Natural killer cell (primary cell): Measurements from ENCODE around the gene PGRMC2. TPM values are rescaled to one million over a fixed set of nuclear protein-coding genes. Genes with fewer than 3 reads are reported as not detected.

Experiments used
- ATAC-seq, 3 donors: fragments of 150-1000 bp in 2 of 3; fragments of 200-7000 bp in 1 of 3; cut with Tn5 transposase; 1 replicate in 1 of 3; 2 replicates in 2 of 3; pipeline ENCODE4 v1.10.0; 2021; ENCODE audit warnings: mild to moderate bottlenecking in 2 of 3, moderate library complexity in 2 of 3
- DNase-seq, 2 donors: peaks; one replicate each; pipeline versions ENCODE4 v3.0.0 to v3.0.0-alpha.2; 2013 to 2021; ENCODE audit warnings: mixed read lengths in 1 of 2
- H3K27ac ChIP-seq: one replicate; pipeline ENCODE4 v1.5.1; 2013; ENCODE audit warnings: mild to moderate bottlenecking, low read length
- H3K27me3 ChIP-seq: one replicate; pipeline ENCODE4 v1.6.1; 2013; ENCODE audit warnings: low read length; ENCODE audit not compliant: control insufficient read depth, insufficient read depth
- H3K36me3 ChIP-seq: one replicate; pipeline ENCODE4 v1.6.1; 2013; ENCODE audit warnings: low read length; ENCODE audit not compliant: control insufficient read depth, insufficient read depth
- H3K4me1 ChIP-seq: one replicate; pipeline ENCODE4 v1.6.1; 2013; ENCODE audit warnings: low read length; ENCODE audit not compliant: control insufficient read depth, insufficient read depth
- H3K4me3 ChIP-seq: one replicate; pipeline ENCODE4 v1.5.1; 2013; ENCODE audit warnings: low read length
- H3K9me3 ChIP-seq: one replicate; pipeline ENCODE4 v1.6.1; 2013; ENCODE audit warnings: low read length; ENCODE audit not compliant: control insufficient read depth, insufficient read depth
- H3K27ac Mint-ChIP-seq, 2 donors: one replicate each; pipeline ENCODE4 v1.8.0; 2022; ENCODE audit warnings: mild to moderate bottlenecking in 2 of 2, mixed read lengths in 2 of 2, moderate library complexity in 1 of 2
- H3K27me3 Mint-ChIP-seq, 2 donors: one replicate each; pipeline ENCODE4 v1.8.0; 2022; ENCODE audit warnings: low read depth in 2 of 2, mixed read lengths in 2 of 2
- H3K36me3 Mint-ChIP-seq: one replicate; pipeline ENCODE4 v1.8.0; 2022; ENCODE audit warnings: mixed read lengths
- H3K4me1 Mint-ChIP-seq, 2 donors: one replicate each; pipeline ENCODE4 v1.8.0; 2022; ENCODE audit warnings: mixed read lengths in 2 of 2
- H3K4me3 Mint-ChIP-seq: one replicate; pipeline ENCODE4 v1.8.0; 2022; ENCODE audit warnings: mild to moderate bottlenecking, moderate library complexity, mixed read lengths
- H3K9me3 Mint-ChIP-seq, 2 donors: one replicate each; pipeline ENCODE4 v1.8.0; 2022; ENCODE audit warnings: mixed read lengths in 2 of 2
- WGBS: methylation state at CpG from one replicate; pipeline ENCODE4 v1.1.7; 2013; ENCODE audit warnings: missing lambda C conversion rate; ENCODE audit not compliant: insufficient coverage; 5-methylcytosine and 5-hydroxymethylcytosine counted together
- intact Hi-C: fragments of 100-400 bp; cut with micrococcal nuclease; formaldehyde crosslinking; loops from one replicate; pipeline ENCODE4 v1.14.2; 2022
- total RNA-seq, 4 donors: library from RNA; stranded (reverse); fragments of 120-200 nt in 1 of 4; gene quantifications; one replicate each; pipeline versions ENCODE4 v1.2.3 to v1.2.4, GENCODE V29; 2013 to 2022
- TF ChIP-seq, protein P1 (sequence below): fragments of 200-600 bp; IDR thresholded peaks from one replicate; pipeline ENCODE4 v1.8.0; 2022; ENCODE audit warnings: antibody characterized with exemption

Gene PGRMC2
- total RNA-seq, 3 donors from 2014 or later (not counting 1 experiment from before 2014, with no cell fraction given): 42.0 to 58.6 (median 53.2) TPM

- Histone ChIP-seq H3K4me1 (no peaks in the 10 kb centered on the region), H3K27ac (no peak overlapping the region), H3K9me3 (no peaks in the 10 kb centered on the region), H3K4me3 (no peak overlapping the region), H3K36me3 (no peaks in the 10 kb centered on the region), H3K27me3 (no peaks in the 10 kb centered on the region)
- peaks cover 0 to 2% of the 10 kb centered on the region in 2 donors for H3K9me3 Mint-ChIP-seq
- 91% methylated on average over 4 of the region's 4 CpGs for WGBS
- no peaks in the 10 kb centered on the region for H3K36me3 Mint-ChIP-seq
- peaks cover 17 to 23% of the 10 kb centered on the region in 2 donors for H3K27me3 Mint-ChIP-seq
- ATAC-seq (peak in 1 of 3 donors; percentile 21), DNase-seq (no peak)
- H3K4me3 Mint-ChIP-seq: no peak overlapping the region
- no peak overlapping the region for H3K27ac Mint-ChIP-seq
- TF ChIP-seq, protein P1, sequence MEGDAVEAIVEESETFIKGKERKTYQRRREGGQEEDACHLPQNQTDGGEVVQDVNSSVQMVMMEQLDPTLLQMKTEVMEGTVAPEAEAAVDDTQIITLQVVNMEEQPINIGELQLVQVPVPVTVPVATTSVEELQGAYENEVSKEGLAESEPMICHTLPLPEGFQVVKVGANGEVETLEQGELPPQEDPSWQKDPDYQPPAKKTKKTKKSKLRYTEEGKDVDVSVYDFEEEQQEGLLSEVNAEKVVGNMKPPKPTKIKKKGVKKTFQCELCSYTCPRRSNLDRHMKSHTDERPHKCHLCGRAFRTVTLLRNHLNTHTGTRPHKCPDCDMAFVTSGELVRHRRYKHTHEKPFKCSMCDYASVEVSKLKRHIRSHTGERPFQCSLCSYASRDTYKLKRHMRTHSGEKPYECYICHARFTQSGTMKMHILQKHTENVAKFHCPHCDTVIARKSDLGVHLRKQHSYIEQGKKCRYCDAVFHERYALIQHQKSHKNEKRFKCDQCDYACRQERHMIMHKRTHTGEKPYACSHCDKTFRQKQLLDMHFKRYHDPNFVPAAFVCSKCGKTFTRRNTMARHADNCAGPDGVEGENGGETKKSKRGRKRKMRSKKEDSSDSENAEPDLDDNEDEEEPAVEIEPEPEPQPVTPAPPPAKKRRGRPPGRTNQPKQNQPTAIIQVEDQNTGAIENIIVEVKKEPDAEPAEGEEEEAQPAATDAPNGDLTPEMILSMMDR: no peak
- intact Hi-C loops: no loop called here
- no peaks in the 10 kb centered on the region for H3K4me1 Mint-ChIP-seq
Measured at GRCh38 chr4:128242601-128243000, 45.0 kb downstream of the PGRMC2 start.

- TF ChIP-seq, protein P1: no peak
Measured at GRCh38 chr4:128241981-128242380, 45.6 kb downstream of the PGRMC2 start.

DNA sequence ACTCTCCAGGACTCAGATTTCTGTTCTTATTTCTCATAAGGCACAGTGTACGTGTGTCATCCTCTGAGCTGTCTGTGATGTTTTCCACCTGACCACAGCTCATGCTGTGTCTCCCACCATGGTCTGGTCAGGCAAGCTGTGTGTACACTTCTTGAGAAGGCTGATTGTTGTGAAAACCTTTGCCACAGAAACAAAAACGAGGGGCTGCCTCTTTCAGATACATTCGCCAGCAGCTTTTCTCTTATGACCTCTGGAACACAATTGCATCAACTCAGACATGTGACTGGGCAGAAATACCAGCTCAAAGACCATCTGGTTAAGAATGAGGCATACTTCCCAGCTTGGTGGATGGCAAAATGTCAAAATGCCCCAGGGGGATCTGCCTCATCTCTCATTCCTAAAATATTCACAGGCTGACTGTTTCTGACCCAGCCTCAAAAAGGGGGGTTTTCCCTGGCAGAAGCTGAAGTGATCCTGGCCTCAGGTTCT is 46.1 kb downstream of the PGRMC2 start:
- H3K9me3 Mint-ChIP-seq: peaks cover 0 to 2% of the 10 kb centered on the region in 2 donors
- no peaks in the 10 kb centered on the region for H3K27me3 ChIP-seq
- H3K4me1 Mint-ChIP-seq: no peaks in the 10 kb centered on the region
- no peaks in the 10 kb centered on the region for H3K36me3 ChIP-seq
- TF ChIP-seq, protein P1: no peak
- DNase-seq (no peak), ATAC-seq (no peak)
- H3K4me1 ChIP-seq: no peaks in the 10 kb centered on the region
- WGBS: 77% methylated on average over 3 of the region's 3 CpGs
- no peak overlapping the region for H3K4me3 Mint-ChIP-seq
- H3K27me3 Mint-ChIP-seq: peaks cover 17 to 23% of the 10 kb centered on the region in 2 donors
- no peak overlapping the region for H3K27ac Mint-ChIP-seq
- H3K4me3 ChIP-seq: no peak overlapping the region
- intact Hi-C loops: no loop called here
- H3K27ac ChIP-seq: no peak overlapping the region
- no peaks in the 10 kb centered on the region for H3K36me3 Mint-ChIP-seq
- no peaks in the 10 kb centered on the region for H3K9me3 ChIP-seq

More at GRCh38 chr4:128241981-128242380, 45.6 kb downstream of the PGRMC2 start:
- no peak overlapping the region for H3K27ac ChIP-seq
- no peaks in the 10 kb centered on the region for H3K4me1 ChIP-seq
- Mint-ChIP-seq H3K4me1 (no peaks in the 10 kb centered on the region), H3K27me3 (peaks cover 17 to 23% of the 10 kb centered on the region in 2 donors), H3K36me3 (no peaks in the 10 kb centered on the region), H3K9me3 (peaks cover 0 to 2% of the 10 kb centered on the region in 2 donors), H3K27ac (no peak overlapping the region), H3K4me3 (no peak overlapping the region)
- no peaks in the 10 kb centered on the region for H3K36me3 ChIP-seq
- ATAC-seq: no peak
- WGBS: 78% methylated on average over 3 of the region's 3 CpGs
- intact Hi-C loops: no loop called here
- no peak for DNase-seq
- H3K9me3 ChIP-seq: no peaks in the 10 kb centered on the region
- H3K27me3 ChIP-seq: no peaks in the 10 kb centered on the region
- no peak overlapping the region for H3K4me3 ChIP-seq

- no peak overlapping the region for H3K27ac Mint-ChIP-seq
- no peak overlapping the region for H3K4me3 Mint-ChIP-seq
- H3K4me1 Mint-ChIP-seq: no peaks in the 10 kb centered on the region
- no peaks in the 10 kb centered on the region for H3K36me3 Mint-ChIP-seq
- DNase-seq (no peak), ATAC-seq (no peak)
- Histone ChIP-seq H3K36me3 (no peaks in the 10 kb centered on the region), H3K4me3 (no peak overlapping the region), H3K4me1 (no peaks in the 10 kb centered on the region), H3K9me3 (no peaks in the 10 kb centered on the region), H3K27me3 (no peaks in the 10 kb centered on the region), H3K27ac (no peak overlapping the region)
- 95% methylated on average over 3 of the region's 3 CpGs for WGBS
- intact Hi-C loops: no loop called here
- H3K27me3 Mint-ChIP-seq: peaks cover 17 to 23% of the 10 kb centered on the region in 2 donors
- peaks cover 0 to 2% of the 10 kb centered on the region in 2 donors for H3K9me3 Mint-ChIP-seq
- TF ChIP-seq, protein P1: no peak
Measured at GRCh38 chr4:128241019-128241418, 46.6 kb downstream of the PGRMC2 start.
